Thoracic aorta (tissue), 2 donors: ENCODE measurements around the gene MYCBP2. TPM values are rescaled to one million over a fixed set of nuclear protein-coding genes. Genes with fewer than 3 reads are reported as not detected.
A peak's percentile ranks its signal among the peaks of the same experiment; 100 is the strongest.

Experiments
- ATAC-seq: fragments of 150-250 bp; one replicate; pipeline ENCODE4 v1.8.0; 2017; ENCODE audit warnings: low read depth; ENCODE audit not compliant: insufficient number of reproducible peaks, low FRiP score
- DNase-seq: peaks from one replicate; pipeline ENCODE4 v3.0.0-alpha.2; 2020; ENCODE audit warnings: low spot score
- H3K27ac ChIP-seq, 2 donors: fragments of 200-600 bp; sonication (generic); 1 replicate in 1 of 2; 2 replicates in 1 of 2; pipeline ENCODE4 v1.5.1; 2016; ENCODE audit warnings: mild to moderate bottlenecking in 2 of 2, moderate library complexity in 2 of 2
- H3K27me3 ChIP-seq: fragments of 200-600 bp; sonication (generic); replicated peaks from 2 replicates; pipeline ENCODE4 v1.6.0; 2016; ENCODE audit warnings: mild to moderate bottlenecking; ENCODE audit not compliant: insufficient read depth
- H3K36me3 ChIP-seq: fragments of 200-600 bp; sonication (generic); one replicate; pipeline ENCODE4 v1.5.1; 2016
- H3K4me1 ChIP-seq, 2 donors: fragments of 200-600 bp; sonication (generic); 1 replicate in 1 of 2; 2 replicates in 1 of 2; pipeline versions ENCODE4 v1.5.1 to v1.6.0; 2016; ENCODE audit warnings: low read depth in 2 of 2, mild to moderate bottlenecking in 1 of 2; ENCODE audit not compliant: control insufficient read depth in 1 of 2
- H3K4me3 ChIP-seq: fragments of 200-600 bp; sonication (generic); 2 replicates; pipeline ENCODE4 v1.5.1; 2016; ENCODE audit warnings: mild to moderate bottlenecking
- H3K9me3 ChIP-seq: fragments of 200-600 bp; sonication (generic); 2 replicates; pipeline ENCODE4 v1.5.1; 2016
- total RNA-seq, 2 donors: library from RNA; depleted of rRNA; stranded (reverse); fragments of >200 nt; gene quantifications; one replicate each; pipeline versions ENCODE4 v1.1.0 to v1.2.3, GENCODE V29; 2016
- TF ChIP-seq, protein P1 (sequence below): fragments of 200-600 bp; sonication (generic); IDR thresholded peaks from one replicate; pipeline ENCODE4 v1.5.1; 2019; ENCODE audit warnings: antibody characterized with exemption

The MYCBP2 gene
- total RNA-seq, 2 donors from 2014 or later: 135 to 139 TPM

DNA sequence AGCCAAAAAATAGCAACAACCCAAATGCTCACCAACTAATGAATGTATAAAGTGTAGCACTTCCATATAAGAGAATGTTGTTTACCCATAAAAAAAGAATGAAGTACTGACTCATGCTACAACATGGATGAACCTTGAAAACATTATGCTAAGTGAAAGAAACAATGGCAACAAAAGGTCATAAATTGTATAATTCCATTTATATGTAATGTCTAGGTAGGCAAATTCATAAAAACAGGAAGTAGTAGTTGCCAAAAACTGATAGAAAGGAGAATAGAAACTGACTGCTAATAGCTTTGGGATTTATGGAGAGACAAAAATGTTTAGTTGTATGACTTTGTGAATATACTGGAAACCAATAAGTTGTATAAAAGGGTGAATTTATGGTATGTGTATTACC, 21.6 kb downstream of the MYCBP2 start:
- H3K27ac ChIP-seq: peak overlapping the region; percentile 19 to 38
- no peak overlapping the region for H3K4me3 ChIP-seq
- TF ChIP-seq, protein P1, sequence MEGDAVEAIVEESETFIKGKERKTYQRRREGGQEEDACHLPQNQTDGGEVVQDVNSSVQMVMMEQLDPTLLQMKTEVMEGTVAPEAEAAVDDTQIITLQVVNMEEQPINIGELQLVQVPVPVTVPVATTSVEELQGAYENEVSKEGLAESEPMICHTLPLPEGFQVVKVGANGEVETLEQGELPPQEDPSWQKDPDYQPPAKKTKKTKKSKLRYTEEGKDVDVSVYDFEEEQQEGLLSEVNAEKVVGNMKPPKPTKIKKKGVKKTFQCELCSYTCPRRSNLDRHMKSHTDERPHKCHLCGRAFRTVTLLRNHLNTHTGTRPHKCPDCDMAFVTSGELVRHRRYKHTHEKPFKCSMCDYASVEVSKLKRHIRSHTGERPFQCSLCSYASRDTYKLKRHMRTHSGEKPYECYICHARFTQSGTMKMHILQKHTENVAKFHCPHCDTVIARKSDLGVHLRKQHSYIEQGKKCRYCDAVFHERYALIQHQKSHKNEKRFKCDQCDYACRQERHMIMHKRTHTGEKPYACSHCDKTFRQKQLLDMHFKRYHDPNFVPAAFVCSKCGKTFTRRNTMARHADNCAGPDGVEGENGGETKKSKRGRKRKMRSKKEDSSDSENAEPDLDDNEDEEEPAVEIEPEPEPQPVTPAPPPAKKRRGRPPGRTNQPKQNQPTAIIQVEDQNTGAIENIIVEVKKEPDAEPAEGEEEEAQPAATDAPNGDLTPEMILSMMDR: no peak
- H3K4me1 ChIP-seq: peaks cover 58 to 59% of the 10 kb centered on the region in 2 donors
- no peaks in the 10 kb centered on the region for H3K27me3 ChIP-seq
- H3K9me3 ChIP-seq: no peaks in the 10 kb centered on the region
- DNase-seq: no peak
- H3K36me3 ChIP-seq: no peaks in the 10 kb centered on the region
- no peak for ATAC-seq

DNA sequence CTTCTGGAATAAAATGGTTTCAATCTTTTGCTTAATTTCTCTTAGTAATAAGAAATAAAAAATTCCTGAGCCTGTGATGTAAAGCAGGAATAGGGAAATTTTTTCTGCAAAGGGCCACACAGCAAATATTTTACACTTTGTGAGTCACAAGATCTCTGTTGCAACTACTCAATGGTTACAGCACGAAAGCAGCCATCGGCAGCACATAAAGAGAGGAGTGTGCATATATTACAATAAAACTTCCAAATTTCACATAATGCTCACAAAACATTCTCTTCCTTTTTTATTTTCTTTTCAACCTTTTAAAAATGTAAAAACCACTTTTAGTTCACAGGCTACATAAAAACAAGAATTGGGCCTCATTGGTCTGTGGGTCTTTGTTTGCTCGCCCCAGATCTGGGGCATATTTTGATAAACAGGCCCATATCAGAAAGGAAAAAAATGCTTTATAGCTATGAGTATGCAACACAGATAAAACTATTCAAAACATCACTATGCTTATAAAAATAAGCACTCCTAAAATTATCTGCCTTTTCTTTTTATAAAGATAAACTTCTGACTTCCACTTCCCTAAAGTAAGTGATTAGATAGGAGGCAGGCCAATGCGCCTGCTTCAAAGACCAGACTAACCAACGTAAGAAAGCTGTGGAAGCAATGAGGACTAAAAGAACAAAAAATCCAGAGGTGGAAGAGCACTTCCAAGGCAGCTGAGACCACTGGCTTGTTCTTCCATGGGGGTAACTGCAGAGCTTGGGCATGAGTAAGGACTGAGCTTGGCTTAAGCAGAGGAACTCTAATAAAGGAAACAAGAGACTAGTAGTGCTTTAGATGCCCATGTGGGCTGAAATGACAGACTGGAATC, 26.5 kb downstream of the MYCBP2 start:
- Histone ChIP-seq H3K4me3 (peak overlapping the region; percentile 54), H3K27ac (peak overlapping the region; percentile 24 to 60), H3K27me3 (no peaks in the 10 kb centered on the region), H3K36me3 (peaks cover 5% of the 10 kb centered on the region), H3K9me3 (no peaks in the 10 kb centered on the region), H3K4me1 (peaks cover 47 to 51% of the 10 kb centered on the region in 2 donors)
- ATAC-seq (no peak), DNase-seq (no peak)
- TF ChIP-seq, protein P1: no peak

DNA sequence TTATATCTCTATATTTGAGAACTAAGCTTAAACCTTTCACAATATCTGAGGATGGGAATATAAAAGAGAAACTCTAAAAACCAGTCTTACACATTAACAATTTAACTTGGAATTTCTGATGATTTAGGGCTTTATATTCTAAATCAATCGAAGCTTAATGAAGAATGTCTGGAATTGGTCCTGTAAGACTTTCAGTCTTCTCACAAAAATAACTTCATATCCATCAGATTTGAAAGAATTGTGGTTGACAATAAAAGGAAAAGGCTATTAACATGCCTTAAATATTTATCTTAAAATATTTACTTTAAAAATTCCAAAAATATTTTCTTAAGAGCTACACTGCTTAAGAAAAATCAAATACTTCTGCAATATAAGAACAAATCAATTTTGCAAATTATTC, 27.3 kb downstream of the MYCBP2 start:
- H3K4me1 ChIP-seq: peaks cover 42 to 45% of the 10 kb centered on the region in 2 donors
- H3K27ac ChIP-seq: peak overlapping the region in 1 of 2 donors; percentile 60
- DNase-seq (no peak), ATAC-seq (no peak)
- no peak overlapping the region for H3K4me3 ChIP-seq
- no peaks in the 10 kb centered on the region for H3K27me3 ChIP-seq
- TF ChIP-seq, protein P1: no peak
- H3K9me3 ChIP-seq: no peaks in the 10 kb centered on the region
- peaks cover 5% of the 10 kb centered on the region for H3K36me3 ChIP-seq

DNA sequence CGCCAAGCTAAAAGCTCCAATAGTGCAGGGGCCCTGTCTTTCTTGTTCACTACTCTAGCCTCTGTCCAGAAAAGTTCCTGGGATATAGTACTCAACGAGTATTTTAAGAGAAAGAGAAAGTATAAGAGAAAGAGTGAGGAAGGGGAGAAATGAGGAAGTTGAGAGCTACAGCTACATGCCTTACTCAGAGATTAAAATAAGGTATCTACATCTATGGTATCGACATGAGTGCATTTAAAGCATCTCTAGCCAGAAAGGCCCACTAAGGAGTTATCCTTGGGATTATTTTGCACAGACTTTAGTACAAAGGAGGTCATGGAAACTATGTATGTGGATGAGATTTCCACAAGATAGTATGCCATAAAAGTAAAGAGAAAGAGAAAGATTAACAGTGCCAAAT, 28.5 kb downstream of the MYCBP2 start:
- Histone ChIP-seq H3K27ac (peak overlapping the region in 1 of 2 donors; percentile 1), H3K4me3 (peak overlapping the region; percentile 1), H3K27me3 (no peaks in the 10 kb centered on the region), H3K9me3 (no peaks in the 10 kb centered on the region), H3K36me3 (peaks cover 7% of the 10 kb centered on the region), H3K4me1 (peaks cover 42 to 45% of the 10 kb centered on the region in 2 donors)
- DNase-seq: no peak
- TF ChIP-seq, protein P1: no peak
- no peak for ATAC-seq

DNA sequence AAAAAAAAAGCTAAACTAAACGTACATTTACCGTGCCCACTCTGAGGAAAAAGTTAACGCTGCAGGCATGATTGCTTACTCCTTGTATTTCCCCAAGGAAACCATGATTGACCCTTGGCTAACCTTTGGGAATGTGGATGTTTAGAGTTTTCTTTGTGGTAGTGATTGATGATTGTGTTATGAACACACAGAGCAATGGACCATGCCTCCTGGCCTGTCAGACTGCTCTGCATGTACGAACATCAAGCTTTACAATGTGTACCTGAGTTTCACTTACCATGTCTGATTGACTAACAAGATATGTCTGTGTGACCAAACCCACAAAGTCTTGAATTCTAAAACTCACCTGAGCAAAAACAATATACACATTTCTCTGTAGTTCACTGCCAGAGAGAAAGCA, 35.1 kb downstream of the MYCBP2 start:
- Histone ChIP-seq H3K4me1 (peaks cover 0 to 3% of the 10 kb centered on the region in 2 donors), H3K36me3 (peaks cover 27% of the 10 kb centered on the region), H3K4me3 (no peak overlapping the region), H3K27ac (no peak overlapping the region), H3K9me3 (no peaks in the 10 kb centered on the region), H3K27me3 (no peaks in the 10 kb centered on the region)
- ATAC-seq (no peak), DNase-seq (no peak)
- TF ChIP-seq, protein P1: no peak
